Subcutaneous abdominal adipose tissue (tissue), 5 donors: ENCODE data around the gene NOL4L.

Source experiments
- H3K27ac ChIP-seq: one replicate; pipeline ENCODE4 v1.7.0; 2013; ENCODE audit warnings: low read depth, mild to moderate bottlenecking, inconsistent platforms, low read length, moderate library complexity
- H3K27me3 ChIP-seq, 5 donors: one replicate each; pipeline ENCODE4 v1.7.0; 2013; ENCODE audit warnings: low read length in 5 of 5, inconsistent platforms in 1 of 5; ENCODE audit not compliant: control insufficient read depth in 5 of 5, insufficient read depth in 4 of 5
- H3K36me3 ChIP-seq, 5 donors: one replicate each; pipeline ENCODE4 v1.7.0; 2013; ENCODE audit warnings: low read length in 5 of 5; ENCODE audit not compliant: control insufficient read depth in 5 of 5, insufficient read depth in 5 of 5
- H3K4me1 ChIP-seq, 5 donors: one replicate each; pipeline ENCODE4 v1.7.0; 2013; ENCODE audit warnings: low read length in 5 of 5, mild to moderate bottlenecking in 3 of 5, moderate library complexity in 1 of 5; ENCODE audit not compliant: control insufficient read depth in 5 of 5, insufficient read depth in 5 of 5
- H3K4me3 ChIP-seq, 5 donors: one replicate each; pipeline ENCODE4 v1.7.0; 2013; ENCODE audit warnings: low read length in 5 of 5, low read depth in 1 of 5
- H3K9ac ChIP-seq, 5 donors: one replicate each; pipeline ENCODE4 v1.7.0; 2013; ENCODE audit warnings: low read length in 5 of 5, mild to moderate bottlenecking in 4 of 5, moderate library complexity in 3 of 5
- H3K9me3 ChIP-seq, 5 donors: one replicate each; pipeline ENCODE4 v1.7.0; 2013; ENCODE audit warnings: low read length in 5 of 5; ENCODE audit not compliant: control insufficient read depth in 5 of 5
- donor health status: healthy.
- donor health status: healthy.
- donor health status: healthy.
- donor health status: healthy.
- donor health status: healthy.

The NOL4L gene

GRCh38 chr20:32607727-32608663 is 22.9 kb upstream of the NOL4L start:
- Histone ChIP-seq H3K9ac (no peak overlapping the region), H3K9me3 (no peaks in the 10 kb centered on the region), H3K4me1 (peaks cover 0 to 26% (median 4%) of the 10 kb centered on the region in 5 donors), H3K4me3 (no peak overlapping the region), H3K27ac (no peak overlapping the region), H3K36me3 (no peaks in the 10 kb centered on the region), H3K27me3 (peaks cover 7 to 46% (median 18%) of the 10 kb centered on the region in 5 donors)

GRCh38 chr20:32607324-32607723 is 22.2 kb upstream of the NOL4L start:
- no peak overlapping the region for H3K9ac ChIP-seq
- H3K27me3 ChIP-seq = peaks cover 7 to 42% (median 18%) of the 10 kb centered on the region in 5 donors
- H3K27ac ChIP-seq = no peak overlapping the region
- no peak overlapping the region for H3K4me3 ChIP-seq
- peaks cover 0 to 32% (median 4%) of the 10 kb centered on the region in 5 donors for H3K4me1 ChIP-seq
- H3K36me3 ChIP-seq = no peaks in the 10 kb centered on the region
- H3K9me3 ChIP-seq = no peaks in the 10 kb centered on the region

- H3K27ac ChIP-seq = no peak overlapping the region
- H3K9me3 ChIP-seq = no peaks in the 10 kb centered on the region
- H3K27me3 ChIP-seq = peaks cover 7 to 39% (median 18%) of the 10 kb centered on the region in 5 donors
- no peak overlapping the region for H3K9ac ChIP-seq
- H3K4me3 ChIP-seq = no peak overlapping the region
- no peaks in the 10 kb centered on the region for H3K36me3 ChIP-seq
- peaks cover 0 to 36% (median 4%) of the 10 kb centered on the region in 5 donors for H3K4me1 ChIP-seq
Observed at GRCh38 chr20:32606790-32607189, 21.7 kb upstream of the NOL4L start.

GRCh38 chr20:32606107-32606506 is 21.0 kb upstream of the NOL4L start:
- H3K9me3 ChIP-seq = no peaks in the 10 kb centered on the region
- H3K9ac ChIP-seq = no peak overlapping the region
- no peak overlapping the region for H3K4me3 ChIP-seq
- H3K4me1 ChIP-seq = peaks cover 0 to 36% (median 4%) of the 10 kb centered on the region in 5 donors
- H3K27me3 ChIP-seq = peaks cover 7 to 38% (median 16%) of the 10 kb centered on the region in 5 donors
- H3K36me3 ChIP-seq = no peaks in the 10 kb centered on the region
- no peak overlapping the region for H3K27ac ChIP-seq

- peaks cover 0 to 36% (median 4%) of the 10 kb centered on the region in 5 donors for H3K4me1 ChIP-seq
- peaks cover under 1 to 34% (median 15%) of the 10 kb centered on the region in 5 donors for H3K27me3 ChIP-seq
- no peak overlapping the region for H3K4me3 ChIP-seq
- H3K36me3 ChIP-seq = no peaks in the 10 kb centered on the region
- H3K27ac ChIP-seq = no peak overlapping the region
- H3K9ac ChIP-seq = no peak overlapping the region
- no peaks in the 10 kb centered on the region for H3K9me3 ChIP-seq
Observed at GRCh38 chr20:32605167-32605656, 20.1 kb upstream of the NOL4L start.

GRCh38 chr20:32603046-32603726 is 18.1 kb upstream of the NOL4L start:
- H3K36me3 ChIP-seq = no peaks in the 10 kb centered on the region
- H3K27ac ChIP-seq = no peak overlapping the region
- peaks cover 0 to 36% (median 4%) of the 10 kb centered on the region in 5 donors for H3K4me1 ChIP-seq
- peaks cover 0 to 25% (median 7%) of the 10 kb centered on the region in 5 donors for H3K27me3 ChIP-seq
- H3K9ac ChIP-seq = no peak overlapping the region
- H3K4me3 ChIP-seq = no peak overlapping the region
- H3K9me3 ChIP-seq = no peaks in the 10 kb centered on the region

GRCh38 chr20:32602273-32602672 is 17.1 kb upstream of the NOL4L start:
- Histone ChIP-seq H3K27ac (no peak overlapping the region), H3K9me3 (no peaks in the 10 kb centered on the region), H3K4me3 (no peak overlapping the region), H3K36me3 (no peaks in the 10 kb centered on the region), H3K4me1 (peaks cover 0 to 36% (median 4%) of the 10 kb centered on the region in 5 donors), H3K9ac (no peak overlapping the region), H3K27me3 (peaks cover 0 to 22% (median 7%) of the 10 kb centered on the region in 5 donors)

GRCh38 chr20:32600681-32601237 is 15.6 kb upstream of the NOL4L start:
- H3K9ac ChIP-seq = no peak overlapping the region
- H3K27ac ChIP-seq = no peak overlapping the region
- H3K4me3 ChIP-seq = no peak overlapping the region
- no peaks in the 10 kb centered on the region for H3K36me3 ChIP-seq
- peaks cover 0 to 35% (median 4%) of the 10 kb centered on the region in 5 donors for H3K4me1 ChIP-seq
- H3K9me3 ChIP-seq = no peaks in the 10 kb centered on the region
- peaks cover 0 to 13% (median 4%) of the 10 kb centered on the region in 5 donors for H3K27me3 ChIP-seq

GRCh38 chr20:32599783-32600340 is 14.7 kb upstream of the NOL4L start:
- H3K9me3 ChIP-seq = no peaks in the 10 kb centered on the region
- H3K9ac ChIP-seq = no peak overlapping the region
- H3K36me3 ChIP-seq = no peaks in the 10 kb centered on the region
- H3K27me3 ChIP-seq = peaks cover 0 to 11% (median 0%) of the 10 kb centered on the region in 5 donors
- H3K4me1 ChIP-seq = peaks cover 0 to 27% (median 4%) of the 10 kb centered on the region in 5 donors
- H3K4me3 ChIP-seq = no peak overlapping the region
- H3K27ac ChIP-seq = no peak overlapping the region
